ENCODE results near the gene SVOPL. TPM values are rescaled to one million over a fixed set of nuclear protein-coding genes. Genes with fewer than 3 reads are reported as not detected.

SVOPL gene
- total RNA-seq, 2 experiments from 2014 or later, result not detected

DNA sequence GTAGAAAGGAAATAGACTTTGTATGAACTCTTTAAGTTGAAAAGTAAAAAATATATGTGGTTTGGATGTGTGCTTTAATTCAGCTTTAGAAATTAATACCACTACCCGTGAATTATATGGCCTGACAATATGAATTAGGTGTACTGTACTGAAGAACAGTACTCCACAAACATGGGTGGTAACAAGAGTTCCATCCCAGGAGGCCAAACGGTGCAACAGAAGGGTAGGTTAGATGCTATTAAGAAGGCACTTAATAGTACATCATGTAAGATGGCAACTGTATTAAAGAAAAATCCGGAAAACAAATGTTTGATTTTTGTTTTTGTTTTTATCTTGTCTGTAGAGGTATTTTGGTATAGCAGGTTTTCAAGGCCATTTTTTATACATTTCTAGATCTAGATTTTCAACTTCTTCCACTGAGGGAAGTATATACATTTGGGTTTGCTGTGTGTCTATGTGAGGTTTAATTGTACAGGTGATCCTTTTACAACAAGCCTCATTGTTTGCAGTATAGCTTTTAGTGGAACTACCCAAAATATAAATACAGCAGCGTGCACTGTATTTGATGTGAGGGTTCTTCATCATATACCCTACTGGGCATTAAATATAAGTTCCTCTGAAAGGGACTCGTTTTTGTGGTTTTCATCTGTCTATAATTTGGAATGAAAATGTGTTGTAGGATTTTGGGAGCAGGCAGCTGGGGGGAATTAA, 115.7 kb downstream of the SVOPL start:
- Mint-ChIP-seq H3K4me1 (ENCODE audit: low read depth) (no peaks in the 10 kb centered on the region), H3K9me3 (no peaks in the 10 kb centered on the region), H3K4me3 (no peak overlapping the region), H3K27ac (no peak overlapping the region), H3K27me3 (no peaks in the 10 kb centered on the region), H3K36me3 (ENCODE audit: low read depth) (peaks cover 66% of the 10 kb centered on the region)
- no peak for ATAC-seq (ENCODE audit: poor library complexity)
- Histone ChIP-seq H3K9me3 (ENCODE audit: control insufficient read depth in 1 of 2, insufficient read depth in 1 of 2, low read length in 2 of 2) (no peaks in the 10 kb centered on the region), H3K4me1 (ENCODE audit: insufficient read depth, low read length) (no peaks in the 10 kb centered on the region), H3K36me3 (ENCODE audit: insufficient read depth, low read length) (peaks cover 16% of the 10 kb centered on the region), H3K4me3 (ENCODE audit: low read length) (no peak overlapping the region), H3K27me3 (ENCODE audit: control insufficient read depth in 1 of 2, insufficient read depth in 2 of 2, low read length in 2 of 2) (no peaks in the 10 kb centered on the region), H3K27ac (ENCODE audit: low read depth in 1 of 2, low read length in 2 of 2) (no peak overlapping the region)
- ChIA-PET POLR2A (no interaction called here), CTCF (no interaction called here)
- intact Hi-C loops (cut with DNase I, micrococcal nuclease), result no loop called here
- no peak for TF ChIP-seq CTCF (IDR thresholded peaks at IDR 0.05)
- no peak for DNase-seq

DNA sequence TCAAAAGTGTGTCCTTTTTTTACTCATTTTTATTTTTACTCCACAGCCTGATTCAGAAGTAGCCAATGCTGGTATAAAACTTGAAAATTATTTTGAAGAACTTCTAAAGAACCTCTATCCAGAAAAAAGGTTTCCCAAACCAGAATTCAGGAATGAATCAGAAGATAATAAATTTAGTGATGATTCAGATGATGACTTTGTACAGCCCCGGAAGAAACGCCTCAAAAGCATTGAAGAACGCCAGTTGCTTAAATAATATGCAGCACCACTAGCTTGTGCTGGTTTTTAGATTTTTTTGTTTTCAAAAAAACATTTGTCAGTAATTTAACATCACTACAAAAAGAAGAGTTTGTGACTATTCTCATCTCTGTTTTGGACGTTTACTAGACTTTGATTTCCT, 116.5 kb downstream of the SVOPL start:
- peaks cover 73% of the 10 kb centered on the region for H3K36me3 Mint-ChIP-seq (ENCODE audit: low read depth)

DNA sequence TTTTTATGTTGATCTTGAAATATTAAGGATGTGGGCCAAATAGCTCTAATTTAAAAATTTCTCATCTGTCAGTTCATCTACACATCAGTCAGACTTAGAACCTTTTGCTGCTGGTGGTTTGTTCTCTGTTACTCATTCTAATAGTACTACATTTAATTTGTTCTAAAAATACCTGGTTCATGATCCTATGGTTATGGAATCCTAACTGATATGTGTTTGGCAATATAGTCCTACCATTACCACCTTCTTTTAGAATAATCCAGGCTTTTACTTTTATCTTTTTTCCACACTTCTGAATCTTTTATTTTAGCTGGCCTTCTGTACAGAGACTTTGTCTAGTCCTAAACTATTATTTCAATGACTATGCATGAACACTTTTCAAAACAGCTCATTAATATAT, 116.9 kb downstream of the SVOPL start:
- no peaks in the 10 kb centered on the region for H3K4me1 ChIP-seq (ENCODE audit: insufficient read depth, low read length)
- H3K4me1 Mint-ChIP-seq (ENCODE audit: low read depth), result no peaks in the 10 kb centered on the region
- ChIA-PET POLR2A (no interaction called here), CTCF (no interaction called here)
- no peak for TF ChIP-seq CTCF (IDR thresholded peaks at IDR 0.05)
- ATAC-seq (ENCODE audit: poor library complexity), result no peak
- H3K27ac Mint-ChIP-seq, result no peak overlapping the region
- no peaks in the 10 kb centered on the region for H3K9me3 ChIP-seq (ENCODE audit: control insufficient read depth in 1 of 2, insufficient read depth in 1 of 2, low read length in 2 of 2)
- no peak overlapping the region for H3K4me3 Mint-ChIP-seq
- H3K4me3 ChIP-seq (ENCODE audit: low read length), result no peak overlapping the region
- H3K36me3 Mint-ChIP-seq (ENCODE audit: low read depth), result peaks cover 78% of the 10 kb centered on the region
- peaks cover 27% of the 10 kb centered on the region for H3K36me3 ChIP-seq (ENCODE audit: insufficient read depth, low read length)
- DNase-seq, result no peak
- H3K27me3 Mint-ChIP-seq, result no peaks in the 10 kb centered on the region
- H3K9me3 Mint-ChIP-seq, result no peaks in the 10 kb centered on the region
- no peak overlapping the region for H3K27ac ChIP-seq (ENCODE audit: low read depth in 1 of 2, low read length in 2 of 2)
- intact Hi-C loops (cut with DNase I, micrococcal nuclease), result no loop called here
- no peaks in the 10 kb centered on the region for H3K27me3 ChIP-seq (ENCODE audit: control insufficient read depth in 1 of 2, insufficient read depth in 2 of 2, low read length in 2 of 2)

More for the DNA sequence above, 116.5 kb downstream of the SVOPL start:
- Histone ChIP-seq H3K27me3 (ENCODE audit: control insufficient read depth in 1 of 2, insufficient read depth in 2 of 2, low read length in 2 of 2) (no peaks in the 10 kb centered on the region), H3K4me1 (ENCODE audit: insufficient read depth, low read length) (no peaks in the 10 kb centered on the region), H3K9me3 (ENCODE audit: control insufficient read depth in 1 of 2, insufficient read depth in 1 of 2, low read length in 2 of 2) (no peaks in the 10 kb centered on the region), H3K36me3 (ENCODE audit: insufficient read depth, low read length) (peaks cover 23% of the 10 kb centered on the region), H3K4me3 (ENCODE audit: low read length) (no peak overlapping the region), H3K27ac (ENCODE audit: low read depth in 1 of 2, low read length in 2 of 2) (no peak overlapping the region)
- TF ChIP-seq CTCF (IDR thresholded peaks at IDR 0.05), result no peak
- Mint-ChIP-seq H3K4me3 (no peak overlapping the region), H3K27me3 (no peaks in the 10 kb centered on the region), H3K4me1 (ENCODE audit: low read depth) (no peaks in the 10 kb centered on the region), H3K27ac (no peak overlapping the region), H3K9me3 (no peaks in the 10 kb centered on the region)
- CTCF ChIA-PET, result no interaction called here
- POLR2A ChIA-PET, result no interaction called here
- DNase-seq, result no peak
- intact Hi-C loops (cut with DNase I, micrococcal nuclease), result no loop called here
- no peak for ATAC-seq (ENCODE audit: poor library complexity)

All from CD4-positive, alpha-beta T cell (primary cell).